SK-N-SH treated with all-trans-retinoic acid at 6 μM for 48 hours (cell line): ENCODE data around the gene INSRR.

ENCODE experiments used
- ATAC-seq: fragments of 200-7000 bp; cut with Tn5 transposase; 3 replicates; pipeline ENCODE4 v1.9.1; 2020; ENCODE audit warnings: mild to moderate bottlenecking, moderate library complexity
- ARNTL ChIP-seq: fragments of 450-650 bp; formaldehyde crosslinking; IDR thresholded peaks from 2 replicates; pipeline ENCODE4 v1.5.0; 2020; ENCODE audit warnings: low read depth, mild to moderate bottlenecking, moderate library complexity, borderline replicate concordance
- BACH2 ChIP-seq: fragments of 250-450 bp; sonication (Bioruptor Pico); IDR thresholded peaks from 2 replicates; pipeline ENCODE4 v1.9.0; 2021; ENCODE audit warnings: mild to moderate bottlenecking, borderline replicate concordance
- CSDC2 ChIP-seq: fragments of 250-450 bp; sonication (Bioruptor Pico); IDR thresholded peaks from 2 replicates; pipeline ENCODE4 v1.5.0; 2020; ENCODE audit warnings: mild to moderate bottlenecking, moderate library complexity
- GLIS3 ChIP-seq: fragments of 250-450 bp; sonication (Bioruptor Pico); IDR thresholded peaks from 2 replicates; pipeline ENCODE4 v1.5.0; 2020; ENCODE audit warnings: mild to moderate bottlenecking, moderate library complexity
- ISL1 ChIP-seq: fragments of 250-450 bp; sonication (Bioruptor Pico); IDR thresholded peaks from 2 replicates; pipeline ENCODE4 v2.1.2; 2022; ENCODE audit warnings: mild to moderate bottlenecking, moderate library complexity
- OSR1 ChIP-seq: fragments of 250-450 bp; sonication (Bioruptor Pico); IDR thresholded peaks from 2 replicates; pipeline ENCODE4 v1.8.0; 2022; ENCODE audit warnings: moderate library complexity, mild to moderate bottlenecking, inconsistent platforms
- PPARA ChIP-seq: fragments of 250-450 bp; sonication (Bioruptor Pico); IDR thresholded peaks from 2 replicates; pipeline ENCODE4 v1.5.0; 2020; ENCODE audit warnings: mild to moderate bottlenecking, borderline replicate concordance
- RARB ChIP-seq: fragments of 250-450 bp; sonication (Bioruptor Pico); IDR thresholded peaks from 2 replicates; pipeline ENCODE4 v1.8.0; 2021; ENCODE audit warnings: mild to moderate bottlenecking, moderate library complexity
- SNAI2 ChIP-seq: fragments of 250-450 bp; sonication (Bioruptor Pico); IDR thresholded peaks from 2 replicates; pipeline ENCODE4 v1.5.0; 2020; ENCODE audit warnings: mild to moderate bottlenecking, moderate library complexity
- TCF4 ChIP-seq: fragments of 250-450 bp; sonication (Bioruptor Pico); IDR thresholded peaks from 2 replicates; pipeline ENCODE4 v1.8.0; 2021; ENCODE audit warnings: mild to moderate bottlenecking, moderate library complexity, borderline replicate concordance
- TOX ChIP-seq: fragments of 250-450 bp; sonication (Bioruptor Pico); IDR thresholded peaks from 2 replicates; pipeline ENCODE4 v1.8.0; 2021; ENCODE audit warnings: mild to moderate bottlenecking, moderate library complexity, borderline replicate concordance
- ZC3H10 ChIP-seq: fragments of 250-450 bp; sonication (Bioruptor Pico); IDR thresholded peaks from 2 replicates; pipeline ENCODE4 v1.5.1; 2021; ENCODE audit warnings: mild to moderate bottlenecking, moderate library complexity
- ZFP3 ChIP-seq: fragments of 250-450 bp; sonication (Bioruptor Pico); IDR thresholded peaks from 2 replicates; pipeline ENCODE4 v1.5.0; 2020; ENCODE audit warnings: mild to moderate bottlenecking, moderate library complexity
- ZFP30 ChIP-seq: fragments of 450-650 bp; formaldehyde crosslinking; IDR thresholded peaks from 2 replicates; pipeline ENCODE4 v1.5.0; 2022; ENCODE audit warnings: mild to moderate bottlenecking, moderate library complexity
- ZNF565 ChIP-seq: fragments of 450-650 bp; formaldehyde crosslinking; conservative IDR thresholded peaks from 2 replicates; pipeline ENCODE4 v1.5.0; 2020; ENCODE audit warnings: low read depth, mild to moderate bottlenecking, moderate library complexity
- ZNF70 ChIP-seq: fragments of 450-650 bp; formaldehyde crosslinking; IDR thresholded peaks from 2 replicates; pipeline ENCODE4 v1.5.0; 2020; ENCODE audit warnings: mild to moderate bottlenecking, moderate library complexity
- ZNF8 ChIP-seq: fragments of 450-650 bp; formaldehyde crosslinking; IDR thresholded peaks from 2 replicates; pipeline ENCODE4 v1.5.0; 2020; ENCODE audit warnings: mild to moderate bottlenecking, moderate library complexity
- TF ChIP-seq, protein P1 (sequence below): fragments of 250-450 bp; sonication (Bioruptor Pico); IDR thresholded peaks from 2 replicates; pipeline ENCODE4 v1.5.1; 2020; ENCODE audit warnings: low read depth, mild to moderate bottlenecking, moderate library complexity
- TF ChIP-seq, protein P2 (sequence below): fragments of 250-450 bp; sonication (Bioruptor Pico); IDR thresholded peaks from 2 replicates; pipeline ENCODE4 v1.5.1; 2021; ENCODE audit warnings: mild to moderate bottlenecking, moderate library complexity
- TF ChIP-seq, protein P3 (sequence below): fragments of 250-450 bp; sonication (Bioruptor Pico); IDR thresholded peaks from 2 replicates; pipeline ENCODE4 v1.8.0; 2021; ENCODE audit warnings: low read depth, mild to moderate bottlenecking, moderate library complexity, borderline replicate concordance
- TF ChIP-seq, protein P4 (sequence below): fragments of 250-450 bp; sonication (Bioruptor Pico); IDR thresholded peaks from 2 replicates; pipeline ENCODE4 v1.8.0; 2020; ENCODE audit warnings: mild to moderate bottlenecking, moderate library complexity, borderline replicate concordance
- TF ChIP-seq, protein P5 (sequence below): fragments of 250-450 bp; sonication (Bioruptor Pico); IDR thresholded peaks from 2 replicates; pipeline ENCODE4 v1.5.0; 2020; ENCODE audit warnings: mild to moderate bottlenecking, moderate library complexity

The INSRR gene

DNA sequence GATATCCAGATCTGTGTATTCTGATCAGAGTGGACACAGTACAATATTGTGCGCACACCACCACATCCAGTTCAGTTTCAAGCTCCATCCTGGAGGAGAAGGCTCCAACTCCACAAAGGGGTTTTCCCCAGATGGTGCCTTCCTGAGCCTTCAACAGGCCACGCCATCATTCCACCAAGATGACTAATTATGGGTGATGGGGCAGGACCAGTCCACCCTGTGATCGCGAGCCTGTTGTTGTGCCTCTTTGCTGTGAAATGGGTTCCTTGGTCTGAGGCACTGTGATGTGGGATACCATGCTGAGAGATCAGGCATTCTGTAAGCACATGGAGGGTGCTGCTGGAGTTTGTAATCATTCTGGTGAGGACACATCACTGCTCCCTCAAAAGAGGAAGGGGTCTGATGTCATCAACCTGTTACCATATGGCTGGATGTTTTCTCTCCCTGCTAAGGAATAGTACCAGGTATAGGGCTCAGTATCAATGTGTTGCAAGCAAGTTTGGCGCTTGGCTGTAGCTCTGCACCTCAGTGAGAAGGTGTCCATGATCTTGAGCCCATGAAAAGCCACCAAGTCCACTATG is 35.6 kb downstream of the INSRR start (continued):
- TF ChIP-seq ZFP30 (CRISPR knock-in tag) (no peak), OSR1 (no peak)
- TF ChIP-seq, protein P1, sequence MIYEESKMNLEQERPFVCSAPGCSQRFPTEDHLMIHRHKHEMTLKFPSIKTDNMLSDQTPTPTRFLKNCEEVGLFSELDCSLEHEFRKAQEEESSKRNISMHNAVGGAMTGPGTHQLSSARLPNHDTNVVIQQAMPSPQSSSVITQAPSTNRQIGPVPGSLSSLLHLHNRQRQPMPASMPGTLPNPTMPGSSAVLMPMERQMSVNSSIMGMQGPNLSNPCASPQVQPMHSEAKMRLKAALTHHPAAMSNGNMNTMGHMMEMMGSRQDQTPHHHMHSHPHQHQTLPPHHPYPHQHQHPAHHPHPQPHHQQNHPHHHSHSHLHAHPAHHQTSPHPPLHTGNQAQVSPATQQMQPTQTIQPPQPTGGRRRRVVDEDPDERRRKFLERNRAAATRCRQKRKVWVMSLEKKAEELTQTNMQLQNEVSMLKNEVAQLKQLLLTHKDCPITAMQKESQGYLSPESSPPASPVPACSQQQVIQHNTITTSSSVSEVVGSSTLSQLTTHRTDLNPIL (CRISPR knock-in tag): no peak
- TF ChIP-seq, protein P2, sequence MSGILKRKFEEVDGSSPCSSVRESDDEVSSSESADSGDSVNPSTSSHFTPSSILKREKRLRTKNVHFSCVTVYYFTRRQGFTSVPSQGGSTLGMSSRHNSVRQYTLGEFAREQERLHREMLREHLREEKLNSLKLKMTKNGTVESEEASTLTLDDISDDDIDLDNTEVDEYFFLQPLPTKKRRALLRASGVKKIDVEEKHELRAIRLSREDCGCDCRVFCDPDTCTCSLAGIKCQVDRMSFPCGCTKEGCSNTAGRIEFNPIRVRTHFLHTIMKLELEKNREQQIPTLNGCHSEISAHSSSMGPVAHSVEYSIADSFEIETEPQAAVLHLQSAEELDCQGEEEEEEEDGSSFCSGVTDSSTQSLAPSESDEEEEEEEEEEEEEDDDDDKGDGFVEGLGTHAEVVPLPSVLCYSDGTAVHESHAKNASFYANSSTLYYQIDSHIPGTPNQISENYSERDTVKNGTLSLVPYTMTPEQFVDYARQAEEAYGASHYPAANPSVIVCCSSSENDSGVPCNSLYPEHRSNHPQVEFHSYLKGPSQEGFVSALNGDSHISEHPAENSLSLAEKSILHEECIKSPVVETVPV (CRISPR knock-in tag): no peak

DNA sequence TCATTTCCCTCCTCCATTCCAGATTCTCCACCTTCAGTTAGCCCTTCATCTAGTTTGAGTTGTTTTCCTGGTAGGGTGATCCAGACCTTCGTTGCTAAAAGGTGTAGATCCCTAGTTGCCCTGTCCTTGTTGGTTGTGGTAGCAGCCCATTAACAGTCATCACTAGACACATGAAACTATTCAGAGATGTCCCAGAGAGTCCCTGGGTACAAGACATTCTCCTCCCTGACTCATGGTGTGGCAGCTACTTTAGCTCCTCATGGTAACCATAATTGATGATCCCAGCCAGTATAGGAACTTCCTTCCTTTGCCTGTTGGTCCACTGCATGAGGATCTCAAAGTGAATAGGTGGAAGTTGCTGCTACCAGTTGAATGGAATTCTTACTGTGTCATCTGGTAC is 36.2 kb downstream of the INSRR start:
- no peak for ATAC-seq

DNA sequence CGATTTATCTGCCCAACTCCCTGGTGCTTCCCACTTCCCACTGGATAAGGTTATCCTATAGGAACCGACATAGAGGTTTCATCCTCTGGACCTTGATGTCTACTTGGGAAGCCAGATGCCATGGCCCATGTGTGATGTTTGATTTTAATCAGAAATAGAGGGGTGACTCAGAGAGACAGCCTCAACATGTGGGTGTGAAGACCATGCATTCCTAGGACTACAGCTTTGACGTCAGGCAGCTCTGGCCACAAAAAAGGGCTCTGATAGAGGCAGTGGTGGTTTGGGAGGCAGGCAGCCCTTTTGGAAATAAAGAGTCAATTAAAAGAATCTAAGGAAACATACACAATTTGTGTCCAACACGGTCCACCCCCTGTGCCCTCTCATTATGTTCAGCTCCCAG is 37.1 kb downstream of the INSRR start:
- no peak for ATAC-seq
- no peak for TF ChIP-seq ARNTL (CRISPR knock-in tag)
- TF ChIP-seq, protein P3, sequence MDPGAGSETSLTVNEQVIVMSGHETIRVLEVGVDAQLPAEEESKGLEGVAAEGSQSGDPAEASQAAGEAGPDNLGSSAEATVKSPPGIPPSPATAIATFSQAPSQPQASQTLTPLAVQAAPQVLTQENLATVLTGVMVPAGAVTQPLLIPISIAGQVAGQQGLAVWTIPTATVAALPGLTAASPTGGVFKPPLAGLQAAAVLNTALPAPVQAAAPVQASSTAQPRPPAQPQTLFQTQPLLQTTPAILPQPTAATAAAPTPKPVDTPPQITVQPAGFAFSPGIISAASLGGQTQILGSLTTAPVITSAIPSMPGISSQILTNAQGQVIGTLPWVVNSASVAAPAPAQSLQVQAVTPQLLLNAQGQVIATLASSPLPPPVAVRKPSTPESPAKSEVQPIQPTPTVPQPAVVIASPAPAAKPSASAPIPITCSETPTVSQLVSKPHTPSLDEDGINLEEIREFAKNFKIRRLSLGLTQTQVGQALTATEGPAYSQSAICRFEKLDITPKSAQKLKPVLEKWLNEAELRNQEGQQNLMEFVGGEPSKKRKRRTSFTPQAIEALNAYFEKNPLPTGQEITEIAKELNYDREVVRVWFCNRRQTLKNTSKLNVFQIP: no peak
- TF ChIP-seq TOX (CRISPR knock-in tag): no peak
- TF ChIP-seq, protein P4, sequence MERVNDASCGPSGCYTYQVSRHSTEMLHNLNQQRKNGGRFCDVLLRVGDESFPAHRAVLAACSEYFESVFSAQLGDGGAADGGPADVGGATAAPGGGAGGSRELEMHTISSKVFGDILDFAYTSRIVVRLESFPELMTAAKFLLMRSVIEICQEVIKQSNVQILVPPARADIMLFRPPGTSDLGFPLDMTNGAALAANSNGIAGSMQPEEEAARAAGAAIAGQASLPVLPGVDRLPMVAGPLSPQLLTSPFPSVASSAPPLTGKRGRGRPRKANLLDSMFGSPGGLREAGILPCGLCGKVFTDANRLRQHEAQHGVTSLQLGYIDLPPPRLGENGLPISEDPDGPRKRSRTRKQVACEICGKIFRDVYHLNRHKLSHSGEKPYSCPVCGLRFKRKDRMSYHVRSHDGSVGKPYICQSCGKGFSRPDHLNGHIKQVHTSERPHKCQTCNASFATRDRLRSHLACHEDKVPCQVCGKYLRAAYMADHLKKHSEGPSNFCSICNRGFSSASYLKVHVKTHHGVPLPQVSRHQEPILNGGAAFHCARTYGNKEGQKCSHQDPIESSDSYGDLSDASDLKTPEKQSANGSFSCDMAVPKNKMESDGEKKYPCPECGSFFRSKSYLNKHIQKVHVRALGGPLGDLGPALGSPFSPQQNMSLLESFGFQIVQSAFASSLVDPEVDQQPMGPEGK: no peak
- no peak for TF ChIP-seq ISL1 (CRISPR knock-in tag)
- TF ChIP-seq ZNF8 (CRISPR knock-in tag): no peak
- no peak for TF ChIP-seq OSR1
- TF ChIP-seq ZNF70: no peak
- no peak for TF ChIP-seq ZC3H10 (CRISPR knock-in tag)
- no peak for TF ChIP-seq ZNF565 (CRISPR knock-in tag)
- no peak for TF ChIP-seq ZFP3
- TF ChIP-seq RARB (CRISPR knock-in tag): no peak
- TF ChIP-seq GLIS3 (CRISPR knock-in tag): no peak
- no peak for TF ChIP-seq ZFP30 (CRISPR knock-in tag)
- TF ChIP-seq CSDC2 (CRISPR knock-in tag): no peak

More for the DNA sequence above, 36.2 kb downstream of the INSRR start:
- TF ChIP-seq BACH2 (CRISPR knock-in tag) (no peak), ARNTL (CRISPR knock-in tag) (no peak), TOX (CRISPR knock-in tag) (no peak), CSDC2 (CRISPR knock-in tag) (no peak), RARB (CRISPR knock-in tag) (no peak), ZFP30 (CRISPR knock-in tag) (no peak), ZNF565 (CRISPR knock-in tag) (no peak), SNAI2 (no peak), GLIS3 (CRISPR knock-in tag) (no peak), TCF4 (CRISPR knock-in tag) (no peak), ZNF70 (no peak), PPARA (CRISPR knock-in tag) (no peak), OSR1 (no peak), ISL1 (CRISPR knock-in tag) (no peak)
- TF ChIP-seq, protein P4: no peak
- TF ChIP-seq, protein P1 (CRISPR knock-in tag): no peak
- TF ChIP-seq, protein P5, sequence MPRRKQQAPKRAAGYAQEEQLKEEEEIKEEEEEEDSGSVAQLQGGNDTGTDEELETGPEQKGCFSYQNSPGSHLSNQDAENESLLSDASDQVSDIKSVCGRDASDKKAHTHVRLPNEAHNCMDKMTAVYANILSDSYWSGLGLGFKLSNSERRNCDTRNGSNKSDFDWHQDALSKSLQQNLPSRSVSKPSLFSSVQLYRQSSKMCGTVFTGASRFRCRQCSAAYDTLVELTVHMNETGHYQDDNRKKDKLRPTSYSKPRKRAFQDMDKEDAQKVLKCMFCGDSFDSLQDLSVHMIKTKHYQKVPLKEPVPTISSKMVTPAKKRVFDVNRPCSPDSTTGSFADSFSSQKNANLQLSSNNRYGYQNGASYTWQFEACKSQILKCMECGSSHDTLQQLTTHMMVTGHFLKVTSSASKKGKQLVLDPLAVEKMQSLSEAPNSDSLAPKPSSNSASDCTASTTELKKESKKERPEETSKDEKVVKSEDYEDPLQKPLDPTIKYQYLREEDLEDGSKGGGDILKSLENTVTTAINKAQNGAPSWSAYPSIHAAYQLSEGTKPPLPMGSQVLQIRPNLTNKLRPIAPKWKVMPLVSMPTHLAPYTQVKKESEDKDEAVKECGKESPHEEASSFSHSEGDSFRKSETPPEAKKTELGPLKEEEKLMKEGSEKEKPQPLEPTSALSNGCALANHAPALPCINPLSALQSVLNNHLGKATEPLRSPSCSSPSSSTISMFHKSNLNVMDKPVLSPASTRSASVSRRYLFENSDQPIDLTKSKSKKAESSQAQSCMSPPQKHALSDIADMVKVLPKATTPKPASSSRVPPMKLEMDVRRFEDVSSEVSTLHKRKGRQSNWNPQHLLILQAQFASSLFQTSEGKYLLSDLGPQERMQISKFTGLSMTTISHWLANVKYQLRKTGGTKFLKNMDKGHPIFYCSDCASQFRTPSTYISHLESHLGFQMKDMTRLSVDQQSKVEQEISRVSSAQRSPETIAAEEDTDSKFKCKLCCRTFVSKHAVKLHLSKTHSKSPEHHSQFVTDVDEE: no peak
